ENCODE results near the gene PRPF40A.

- TF ChIP-seq, protein P1, sequence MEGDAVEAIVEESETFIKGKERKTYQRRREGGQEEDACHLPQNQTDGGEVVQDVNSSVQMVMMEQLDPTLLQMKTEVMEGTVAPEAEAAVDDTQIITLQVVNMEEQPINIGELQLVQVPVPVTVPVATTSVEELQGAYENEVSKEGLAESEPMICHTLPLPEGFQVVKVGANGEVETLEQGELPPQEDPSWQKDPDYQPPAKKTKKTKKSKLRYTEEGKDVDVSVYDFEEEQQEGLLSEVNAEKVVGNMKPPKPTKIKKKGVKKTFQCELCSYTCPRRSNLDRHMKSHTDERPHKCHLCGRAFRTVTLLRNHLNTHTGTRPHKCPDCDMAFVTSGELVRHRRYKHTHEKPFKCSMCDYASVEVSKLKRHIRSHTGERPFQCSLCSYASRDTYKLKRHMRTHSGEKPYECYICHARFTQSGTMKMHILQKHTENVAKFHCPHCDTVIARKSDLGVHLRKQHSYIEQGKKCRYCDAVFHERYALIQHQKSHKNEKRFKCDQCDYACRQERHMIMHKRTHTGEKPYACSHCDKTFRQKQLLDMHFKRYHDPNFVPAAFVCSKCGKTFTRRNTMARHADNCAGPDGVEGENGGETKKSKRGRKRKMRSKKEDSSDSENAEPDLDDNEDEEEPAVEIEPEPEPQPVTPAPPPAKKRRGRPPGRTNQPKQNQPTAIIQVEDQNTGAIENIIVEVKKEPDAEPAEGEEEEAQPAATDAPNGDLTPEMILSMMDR (IDR thresholded peaks at IDR 0.05): no peak
- TF ChIP-seq POLR2A (IDR thresholded peaks at IDR 0.05) (no peak), EP300 (IDR thresholded peaks at IDR 0.05) (no peak)
These were observed 1.3 kb downstream of the PRPF40A start for GRCh38 chr2:152715854-152716428.

Data from stomach (tissue), 4 donors.